WTC11 (cell line): ENCODE results near the gene KLHDC1. TPM values are rescaled to one million over a fixed set of nuclear protein-coding genes. Genes with fewer than 3 reads are reported as not detected.

Experiments
- ATAC-seq: fragments of 200-7000 bp; cut with Tn5 transposase; 2 replicates; pipeline ENCODE4 v1.10.0; 2021; ENCODE audit warnings: mild to moderate bottlenecking, moderate library complexity
- CTCF ChIA-PET: fragments of 300-600 bp; sonication (Branson Sonifier 250); formaldehyde crosslinking; loops from one replicate; lab custom pipeline; 2021; ENCODE audit warnings: antibody characterized with exemption; lab: Charles Lee
- POLR2A ChIA-PET: fragments of 350-600 bp; sonication (Branson Sonifier 250); formaldehyde crosslinking; loops from one replicate; lab custom pipeline; 2021; ENCODE audit warnings: antibody characterized with exemption; lab: Charles Lee
- DNase-seq: peaks from one replicate; pipeline ENCODE4 v3.0.0; 2021; ENCODE audit warnings: low spot score
- H3K27ac Mint-ChIP-seq: 2 replicates; pipeline ENCODE4 v1.8.0; 2021; ENCODE audit warnings: mixed read lengths
- H3K27me3 Mint-ChIP-seq: 2 replicates; pipeline ENCODE4 v1.8.0; 2021; ENCODE audit warnings: low read depth, mild to moderate bottlenecking, moderate library complexity, mixed read lengths
- H3K36me3 Mint-ChIP-seq: 2 replicates; pipeline ENCODE4 v1.8.0; 2021; ENCODE audit warnings: mixed read lengths
- H3K4me1 Mint-ChIP-seq: 2 replicates; pipeline ENCODE4 v1.8.0; 2022; ENCODE audit warnings: mixed read lengths
- H3K4me3 Mint-ChIP-seq: 2 replicates; pipeline ENCODE4 v1.8.0; 2021; ENCODE audit warnings: mild to moderate bottlenecking, moderate library complexity, mixed read lengths
- H3K9me3 Mint-ChIP-seq: 2 replicates; pipeline ENCODE4 v1.8.0; 2021; ENCODE audit warnings: mixed read lengths
- EMX1 ChIP-seq: fragments of 250-450 bp; sonication (Bioruptor Pico); IDR thresholded peaks from 2 replicates; pipeline ENCODE4 v1.8.0; 2021; ENCODE audit warnings: mild to moderate bottlenecking
- FOXP1 ChIP-seq: sonication (generic); formaldehyde crosslinking; IDR thresholded peaks from 2 replicates; pipeline ENCODE4 v1.8.0; 2022; ENCODE audit warnings: missing genetic modification reagents, mild to moderate bottlenecking, moderate library complexity, borderline replicate concordance
- JAZF1 ChIP-seq: fragments of 250-450 bp; sonication (Bioruptor Pico); IDR thresholded peaks from 2 replicates; pipeline ENCODE4 v1.9.0; 2021; ENCODE audit warnings: moderate library complexity, mild to moderate bottlenecking, inconsistent platforms
- TP53 ChIP-seq: sonication (generic); formaldehyde crosslinking; IDR thresholded peaks from 2 replicates; pipeline ENCODE4 v1.8.1; 2023; ENCODE audit warnings: mild to moderate bottlenecking, missing genetic modification reagents
- ZNF219 ChIP-seq: sonication (generic); formaldehyde crosslinking; IDR thresholded peaks from 2 replicates; pipeline ENCODE4 v1.8.0; 2023; ENCODE audit warnings: missing genetic modification reagents, mild to moderate bottlenecking, borderline replicate concordance
- ZNF416 ChIP-seq: fragments of 250-450 bp; sonication (Bioruptor Pico); IDR thresholded peaks from 2 replicates; pipeline ENCODE4 v1.9.0; 2021; ENCODE audit warnings: mild to moderate bottlenecking, inconsistent platforms
- ZNF423 ChIP-seq: fragments of 250-450 bp; sonication (Bioruptor Pico); IDR thresholded peaks from 2 replicates; pipeline ENCODE4 v2.1.2; 2022; ENCODE audit warnings: mild to moderate bottlenecking, moderate library complexity
- total RNA-seq: library from RNA; stranded (reverse); gene quantifications from 3 replicates; pipeline ENCODE4 v1.2.3, GENCODE V29; 2021
- TF ChIP-seq, protein P1 (sequence below): sonication (generic); formaldehyde crosslinking; IDR thresholded peaks from 2 replicates; pipeline ENCODE4 v1.8.1; 2023; ENCODE audit warnings: mild to moderate bottlenecking, missing genetic modification reagents, moderate library complexity
- TF ChIP-seq, protein P2 (sequence below): sonication (generic); formaldehyde crosslinking; IDR thresholded peaks from 2 replicates; pipeline ENCODE4 v1.8.1; 2022; ENCODE audit warnings: low read depth, mild to moderate bottlenecking, moderate library complexity, missing genetic modification reagents, borderline replicate concordance
- TF ChIP-seq, protein P3 (sequence below): fragments of 250-450 bp; sonication (Bioruptor Pico); IDR thresholded peaks from 2 replicates; pipeline ENCODE4 v1.9.0; 2021; ENCODE audit warnings: mild to moderate bottlenecking, borderline replicate concordance
- TF ChIP-seq, protein P4 (sequence below): sonication (generic); formaldehyde crosslinking; IDR thresholded peaks from 2 replicates; pipeline ENCODE4 v1.8.0; 2022; ENCODE audit warnings: mild to moderate bottlenecking, missing genetic modification reagents
- TF ChIP-seq, protein P5 (sequence below): sonication (generic); formaldehyde crosslinking; IDR thresholded peaks from 2 replicates; pipeline ENCODE4 v1.8.1; 2023; ENCODE audit warnings: mild to moderate bottlenecking, missing genetic modification reagents, borderline replicate concordance
- TF ChIP-seq, protein P6 (sequence below): sonication (generic); formaldehyde crosslinking; conservative IDR thresholded peaks from 2 replicates; pipeline ENCODE4 v1.8.1; 2023; ENCODE audit warnings: mild to moderate bottlenecking, low read depth, missing genetic modification reagents, moderate library complexity

Gene KLHDC1
- total RNA-seq, 1 experiment from 2014 or later, result not detected

DNA sequence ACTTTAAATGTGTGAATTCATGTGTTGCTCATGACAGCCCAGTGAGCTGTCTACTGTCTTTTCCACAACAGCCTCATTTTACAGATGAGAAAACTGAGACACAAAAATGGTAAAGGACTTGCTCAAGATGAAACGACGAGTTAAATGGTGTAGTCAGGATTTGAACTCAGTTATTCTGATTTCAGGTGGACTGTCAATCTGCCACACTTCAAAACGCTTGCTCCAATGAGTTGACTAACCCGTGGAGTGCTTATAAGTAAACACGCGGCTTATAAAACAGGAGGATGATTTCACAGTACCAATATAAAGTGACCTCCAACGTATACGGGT is 4.3 kb upstream of the KLHDC1 start:
- peaks cover 3% of the 10 kb centered on the region for H3K36me3 Mint-ChIP-seq
- H3K27me3 Mint-ChIP-seq, result peaks cover 35% of the 10 kb centered on the region
- ChIA-PET CTCF (interaction anchor here (1.2 to 2.0 kb wide), 2 partner anchors 11 to 79 kb away, joined by 3 to 11 read pairs; partner anchors contain the start of gene KLHDC2), POLR2A (interaction anchor here (1.1 to 1.9 kb wide), 3 partner anchors 13 to 79 kb away, joined by 5 to 12 read pairs (median 11); partner anchors contain the start of gene KLHDC2)
- H3K4me1 Mint-ChIP-seq, result peaks cover 34% of the 10 kb centered on the region
- TF ChIP-seq ZNF219 (CRISPR knock-in tag), result no peak
- no peak for TF ChIP-seq ZNF423 (CRISPR knock-in tag)
- TF ChIP-seq, protein P1, sequence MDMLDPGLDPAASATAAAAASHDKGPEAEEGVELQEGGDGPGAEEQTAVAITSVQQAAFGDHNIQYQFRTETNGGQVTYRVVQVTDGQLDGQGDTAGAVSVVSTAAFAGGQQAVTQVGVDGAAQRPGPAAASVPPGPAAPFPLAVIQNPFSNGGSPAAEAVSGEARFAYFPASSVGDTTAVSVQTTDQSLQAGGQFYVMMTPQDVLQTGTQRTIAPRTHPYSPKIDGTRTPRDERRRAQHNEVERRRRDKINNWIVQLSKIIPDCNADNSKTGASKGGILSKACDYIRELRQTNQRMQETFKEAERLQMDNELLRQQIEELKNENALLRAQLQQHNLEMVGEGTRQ (CRISPR knock-in tag), result no peak
- TF ChIP-seq, protein P2, sequence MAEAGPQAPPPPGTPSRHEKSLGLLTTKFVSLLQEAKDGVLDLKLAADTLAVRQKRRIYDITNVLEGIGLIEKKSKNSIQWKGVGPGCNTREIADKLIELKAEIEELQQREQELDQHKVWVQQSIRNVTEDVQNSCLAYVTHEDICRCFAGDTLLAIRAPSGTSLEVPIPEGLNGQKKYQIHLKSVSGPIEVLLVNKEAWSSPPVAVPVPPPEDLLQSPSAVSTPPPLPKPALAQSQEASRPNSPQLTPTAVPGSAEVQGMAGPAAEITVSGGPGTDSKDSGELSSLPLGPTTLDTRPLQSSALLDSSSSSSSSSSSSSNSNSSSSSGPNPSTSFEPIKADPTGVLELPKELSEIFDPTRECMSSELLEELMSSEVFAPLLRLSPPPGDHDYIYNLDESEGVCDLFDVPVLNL, result no peak
- TF ChIP-seq, protein P3, sequence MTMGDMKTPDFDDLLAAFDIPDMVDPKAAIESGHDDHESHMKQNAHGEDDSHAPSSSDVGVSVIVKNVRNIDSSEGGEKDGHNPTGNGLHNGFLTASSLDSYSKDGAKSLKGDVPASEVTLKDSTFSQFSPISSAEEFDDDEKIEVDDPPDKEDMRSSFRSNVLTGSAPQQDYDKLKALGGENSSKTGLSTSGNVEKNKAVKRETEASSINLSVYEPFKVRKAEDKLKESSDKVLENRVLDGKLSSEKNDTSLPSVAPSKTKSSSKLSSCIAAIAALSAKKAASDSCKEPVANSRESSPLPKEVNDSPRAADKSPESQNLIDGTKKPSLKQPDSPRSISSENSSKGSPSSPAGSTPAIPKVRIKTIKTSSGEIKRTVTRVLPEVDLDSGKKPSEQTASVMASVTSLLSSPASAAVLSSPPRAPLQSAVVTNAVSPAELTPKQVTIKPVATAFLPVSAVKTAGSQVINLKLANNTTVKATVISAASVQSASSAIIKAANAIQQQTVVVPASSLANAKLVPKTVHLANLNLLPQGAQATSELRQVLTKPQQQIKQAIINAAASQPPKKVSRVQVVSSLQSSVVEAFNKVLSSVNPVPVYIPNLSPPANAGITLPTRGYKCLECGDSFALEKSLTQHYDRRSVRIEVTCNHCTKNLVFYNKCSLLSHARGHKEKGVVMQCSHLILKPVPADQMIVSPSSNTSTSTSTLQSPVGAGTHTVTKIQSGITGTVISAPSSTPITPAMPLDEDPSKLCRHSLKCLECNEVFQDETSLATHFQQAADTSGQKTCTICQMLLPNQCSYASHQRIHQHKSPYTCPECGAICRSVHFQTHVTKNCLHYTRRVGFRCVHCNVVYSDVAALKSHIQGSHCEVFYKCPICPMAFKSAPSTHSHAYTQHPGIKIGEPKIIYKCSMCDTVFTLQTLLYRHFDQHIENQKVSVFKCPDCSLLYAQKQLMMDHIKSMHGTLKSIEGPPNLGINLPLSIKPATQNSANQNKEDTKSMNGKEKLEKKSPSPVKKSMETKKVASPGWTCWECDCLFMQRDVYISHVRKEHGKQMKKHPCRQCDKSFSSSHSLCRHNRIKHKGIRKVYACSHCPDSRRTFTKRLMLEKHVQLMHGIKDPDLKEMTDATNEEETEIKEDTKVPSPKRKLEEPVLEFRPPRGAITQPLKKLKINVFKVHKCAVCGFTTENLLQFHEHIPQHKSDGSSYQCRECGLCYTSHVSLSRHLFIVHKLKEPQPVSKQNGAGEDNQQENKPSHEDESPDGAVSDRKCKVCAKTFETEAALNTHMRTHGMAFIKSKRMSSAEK, result no peak
- no peak for TF ChIP-seq JAZF1 (CRISPR knock-in tag)
- TF ChIP-seq, protein P4, sequence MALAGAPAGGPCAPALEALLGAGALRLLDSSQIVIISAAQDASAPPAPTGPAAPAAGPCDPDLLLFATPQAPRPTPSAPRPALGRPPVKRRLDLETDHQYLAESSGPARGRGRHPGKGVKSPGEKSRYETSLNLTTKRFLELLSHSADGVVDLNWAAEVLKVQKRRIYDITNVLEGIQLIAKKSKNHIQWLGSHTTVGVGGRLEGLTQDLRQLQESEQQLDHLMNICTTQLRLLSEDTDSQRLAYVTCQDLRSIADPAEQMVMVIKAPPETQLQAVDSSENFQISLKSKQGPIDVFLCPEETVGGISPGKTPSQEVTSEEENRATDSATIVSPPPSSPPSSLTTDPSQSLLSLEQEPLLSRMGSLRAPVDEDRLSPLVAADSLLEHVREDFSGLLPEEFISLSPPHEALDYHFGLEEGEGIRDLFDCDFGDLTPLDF (CRISPR knock-in tag), result no peak
- TF ChIP-seq EMX1 (CRISPR knock-in tag), result no peak
- TF ChIP-seq TP53 (CRISPR knock-in tag), result no peak
- TF ChIP-seq ZNF416 (CRISPR knock-in tag), result no peak
- no peak for TF ChIP-seq FOXP1
- TF ChIP-seq, protein P5, sequence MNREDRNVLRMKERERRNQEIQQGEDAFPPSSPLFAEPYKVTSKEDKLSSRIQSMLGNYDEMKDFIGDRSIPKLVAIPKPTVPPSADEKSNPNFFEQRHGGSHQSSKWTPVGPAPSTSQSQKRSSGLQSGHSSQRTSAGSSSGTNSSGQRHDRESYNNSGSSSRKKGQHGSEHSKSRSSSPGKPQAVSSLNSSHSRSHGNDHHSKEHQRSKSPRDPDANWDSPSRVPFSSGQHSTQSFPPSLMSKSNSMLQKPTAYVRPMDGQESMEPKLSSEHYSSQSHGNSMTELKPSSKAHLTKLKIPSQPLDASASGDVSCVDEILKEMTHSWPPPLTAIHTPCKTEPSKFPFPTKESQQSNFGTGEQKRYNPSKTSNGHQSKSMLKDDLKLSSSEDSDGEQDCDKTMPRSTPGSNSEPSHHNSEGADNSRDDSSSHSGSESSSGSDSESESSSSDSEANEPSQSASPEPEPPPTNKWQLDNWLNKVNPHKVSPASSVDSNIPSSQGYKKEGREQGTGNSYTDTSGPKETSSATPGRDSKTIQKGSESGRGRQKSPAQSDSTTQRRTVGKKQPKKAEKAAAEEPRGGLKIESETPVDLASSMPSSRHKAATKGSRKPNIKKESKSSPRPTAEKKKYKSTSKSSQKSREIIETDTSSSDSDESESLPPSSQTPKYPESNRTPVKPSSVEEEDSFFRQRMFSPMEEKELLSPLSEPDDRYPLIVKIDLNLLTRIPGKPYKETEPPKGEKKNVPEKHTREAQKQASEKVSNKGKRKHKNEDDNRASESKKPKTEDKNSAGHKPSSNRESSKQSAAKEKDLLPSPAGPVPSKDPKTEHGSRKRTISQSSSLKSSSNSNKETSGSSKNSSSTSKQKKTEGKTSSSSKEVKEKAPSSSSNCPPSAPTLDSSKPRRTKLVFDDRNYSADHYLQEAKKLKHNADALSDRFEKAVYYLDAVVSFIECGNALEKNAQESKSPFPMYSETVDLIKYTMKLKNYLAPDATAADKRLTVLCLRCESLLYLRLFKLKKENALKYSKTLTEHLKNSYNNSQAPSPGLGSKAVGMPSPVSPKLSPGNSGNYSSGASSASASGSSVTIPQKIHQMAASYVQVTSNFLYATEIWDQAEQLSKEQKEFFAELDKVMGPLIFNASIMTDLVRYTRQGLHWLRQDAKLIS (CRISPR knock-in tag), result no peak
- TF ChIP-seq, protein P6, sequence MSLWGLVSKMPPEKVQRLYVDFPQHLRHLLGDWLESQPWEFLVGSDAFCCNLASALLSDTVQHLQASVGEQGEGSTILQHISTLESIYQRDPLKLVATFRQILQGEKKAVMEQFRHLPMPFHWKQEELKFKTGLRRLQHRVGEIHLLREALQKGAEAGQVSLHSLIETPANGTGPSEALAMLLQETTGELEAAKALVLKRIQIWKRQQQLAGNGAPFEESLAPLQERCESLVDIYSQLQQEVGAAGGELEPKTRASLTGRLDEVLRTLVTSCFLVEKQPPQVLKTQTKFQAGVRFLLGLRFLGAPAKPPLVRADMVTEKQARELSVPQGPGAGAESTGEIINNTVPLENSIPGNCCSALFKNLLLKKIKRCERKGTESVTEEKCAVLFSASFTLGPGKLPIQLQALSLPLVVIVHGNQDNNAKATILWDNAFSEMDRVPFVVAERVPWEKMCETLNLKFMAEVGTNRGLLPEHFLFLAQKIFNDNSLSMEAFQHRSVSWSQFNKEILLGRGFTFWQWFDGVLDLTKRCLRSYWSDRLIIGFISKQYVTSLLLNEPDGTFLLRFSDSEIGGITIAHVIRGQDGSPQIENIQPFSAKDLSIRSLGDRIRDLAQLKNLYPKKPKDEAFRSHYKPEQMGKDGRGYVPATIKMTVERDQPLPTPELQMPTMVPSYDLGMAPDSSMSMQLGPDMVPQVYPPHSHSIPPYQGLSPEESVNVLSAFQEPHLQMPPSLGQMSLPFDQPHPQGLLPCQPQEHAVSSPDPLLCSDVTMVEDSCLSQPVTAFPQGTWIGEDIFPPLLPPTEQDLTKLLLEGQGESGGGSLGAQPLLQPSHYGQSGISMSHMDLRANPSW (CRISPR knock-in tag), result no peak
- ATAC-seq (no peak), DNase-seq (no peak)
- no peaks in the 10 kb centered on the region for H3K9me3 Mint-ChIP-seq
- peak overlapping the region; percentile 86 for H3K4me3 Mint-ChIP-seq
- H3K27ac Mint-ChIP-seq, result peak overlapping the region; percentile 96
